HG03159 (cell line): Measurements from ENCODE around the gene KRTAP9-3.
"Not testable (repeated sequence)": the region's sequence is repeated elsewhere in the genome, so short reads cannot be mapped to it uniquely, and the experiment has no call there.

ENCODE experiments used
- ATAC-seq: cut with Tn5 transposase; IDR thresholded peaks from one replicate; pipeline ENCODE4 v1.9.1; 2021; ENCODE audit warnings: mild to moderate bottlenecking, moderate library complexity; ENCODE audit not compliant: unreplicated experiment

The KRTAP9-3 gene

GRCh38 chr17:41249637-41250240 is 17.5 kb downstream of the KRTAP9-3 start, which contains the start of gene KRTAP9-4:
Gene KRTAP9-4 (plus strand): TSS chr17:41249687. CDS start chr17:41249721, 34 bp downstream.
- ATAC-seq = not testable (repeated sequence)

GRCh38 chr17:41251261-41251660 is 19.0 kb downstream of the KRTAP9-3 start:
- no peak for ATAC-seq

GRCh38 chr17:41254861-41255260 is 22.6 kb downstream of the KRTAP9-3 start:
- ATAC-seq = no peak

GRCh38 chr17:41255381-41256290 is 23.4 kb downstream of the KRTAP9-3 start, which contains the start of gene KRTAP9-9:
Gene KRTAP9-9 (plus strand): TSS chr17:41255384.
- not testable (repeated sequence) for ATAC-seq

GRCh38 chr17:41256291-41256685 is 24.0 kb downstream of the KRTAP9-3 start:
- ATAC-seq = no peak

GRCh38 chr17:41258406-41258805 is 26.2 kb downstream of the KRTAP9-3 start:
- ATAC-seq = no peak

GRCh38 chr17:41263212-41263611 is 31.0 kb downstream of the KRTAP9-3 start:
- ATAC-seq = no peak

GRCh38 chr17:41264599-41264998 is 32.4 kb downstream of the KRTAP9-3 start:
- no peak for ATAC-seq

- no peak for ATAC-seq
Observed at GRCh38 chr17:41265078-41265477, 32.8 kb downstream of the KRTAP9-3 start, which contains the start of gene KRTAP9-6. Gene KRTAP9-6 (plus strand): TSS chr17:41265378. CDS start chr17:41265378, 0 bp downstream.

- no peak for ATAC-seq
Observed at GRCh38 chr17:41267711-41268110, 35.5 kb downstream of the KRTAP9-3 start.

GRCh38 chr17:41271323-41271722 is 39.1 kb downstream of the KRTAP9-3 start:
- not testable (repeated sequence) for ATAC-seq

- no peak for ATAC-seq
Observed at GRCh38 chr17:41271858-41272257, 39.6 kb downstream of the KRTAP9-3 start.

- not testable (repeated sequence) for ATAC-seq
Observed at GRCh38 chr17:41275648-41276190, 43.5 kb downstream of the KRTAP9-3 start, which contains the start of gene KRTAP9-7. Gene KRTAP9-7 (plus strand): TSS chr17:41275698. CDS start chr17:41275698, 0 bp downstream.

- no peak for ATAC-seq
Observed at GRCh38 chr17:41278176-41278955, 46.1 kb downstream of the KRTAP9-3 start.
